Smooth muscle cell (in vitro differentiated cells): ENCODE results near the gene VAC14. TPM values are rescaled to one million over a fixed set of nuclear protein-coding genes. Genes with fewer than 3 reads are reported as not detected.

Experiments
- DNase-seq: peaks from one replicate; lab custom pipeline; 2025; ENCODE audit not compliant: unreplicated experiment; lab: John Stamatoyannopoulos, UW
- H2AFZ ChIP-seq: fragments of 200-600 bp; sonication (generic); 2 replicates; pipeline ENCODE4 v1.6.0; 2016; ENCODE audit warnings: antibody characterized with exemption, low read depth, mild to moderate bottlenecking
- H3F3A ChIP-seq: fragments of 200-600 bp; sonication (generic); 2 replicates; pipeline ENCODE4 v1.6.0; 2017; ENCODE audit warnings: antibody characterized with exemption, low read depth
- H3K27ac ChIP-seq: fragments of 200-600 bp; sonication (generic); 2 replicates; pipeline ENCODE4 v1.5.1; 2016; ENCODE audit warnings: low read depth, mild to moderate bottlenecking
- H3K27me3 ChIP-seq: fragments of 200-600 bp; sonication (generic); 2 replicates; pipeline ENCODE4 v1.6.1; 2016; ENCODE audit warnings: low read depth, mild to moderate bottlenecking
- H3K36me3 ChIP-seq: fragments of 200-600 bp; sonication (generic); 2 replicates; pipeline ENCODE4 v1.5.1; 2016; ENCODE audit warnings: low read depth
- H3K4me1 ChIP-seq: fragments of 200-600 bp; sonication (generic); 2 replicates; pipeline ENCODE4 v1.5.1; 2016; ENCODE audit warnings: low read depth
- H3K4me2 ChIP-seq: fragments of 200-600 bp; sonication (generic); 2 replicates; pipeline ENCODE4 v1.6.0; 2016; ENCODE audit warnings: mild to moderate bottlenecking
- H3K4me3 ChIP-seq: fragments of 200-600 bp; sonication (generic); 2 replicates; pipeline ENCODE4 v1.5.1; 2016; ENCODE audit warnings: mild to moderate bottlenecking
- H3K79me2 ChIP-seq: fragments of 200-600 bp; sonication (generic); 2 replicates; pipeline ENCODE4 v1.6.0; 2016; ENCODE audit warnings: low read depth, mild to moderate bottlenecking
- H3K9ac ChIP-seq: fragments of 200-600 bp; sonication (generic); 2 replicates; pipeline ENCODE4 v1.6.0; 2016; ENCODE audit warnings: low read depth
- H3K9me3 ChIP-seq: fragments of 200-600 bp; sonication (generic); replicated peaks from 2 replicates; pipeline ENCODE4 v1.5.1; 2016; ENCODE audit warnings: low read depth
- H4K20me1 ChIP-seq: fragments of 200-600 bp; sonication (generic); 2 replicates; pipeline ENCODE4 v1.6.0; 2016; ENCODE audit warnings: low read depth
- CTCF ChIP-seq: fragments of 200-600 bp; sonication (generic); IDR thresholded peaks from 2 replicates; pipeline ENCODE4 v1.5.1; 2017; ENCODE audit warnings: borderline replicate concordance, mild to moderate bottlenecking, antibody characterized with exemption; ENCODE audit not compliant: insufficient read depth, poor library complexity, severe bottlenecking
- WGBS: methylation state at CpG from one replicate; pipeline ENCODE4 v1.1.7; 2016; ENCODE audit warnings: low lambda C conversion rate; 5-methylcytosine and 5-hydroxymethylcytosine counted together
- polyA plus RNA-seq: library from polyadenylated mRNA; unstranded; fragments of >200 nt; fragmentation: Nextera tagmentation; extraction: Ambion mirVana; gene quantifications from 2 replicates; pipeline ENCODE4 v1.2.1, GENCODE V29; 2016
- total RNA-seq: library from RNA; depleted of rRNA; stranded (reverse); fragments of >200 nt; gene quantifications from 2 replicates; pipeline ENCODE4 v1.2.3, GENCODE V29; 2014

VAC14 gene
- total and polyA plus RNA-seq, 2 experiments from 2014 or later, result 27.9 to 52.3 TPM

GRCh38 chr16:70751593-70751992 lies 49.4 kb downstream of the VAC14 start:
- H3K4me3 ChIP-seq, result no peak overlapping the region
- H3K36me3 ChIP-seq, result no peaks in the 10 kb centered on the region
- no peak overlapping the region for H3K9ac ChIP-seq
- no peak overlapping the region for H3K4me2 ChIP-seq
- TF ChIP-seq CTCF, result no peak
- H2AFZ ChIP-seq, result no peak overlapping the region
- no peaks in the 10 kb centered on the region for H3K79me2 ChIP-seq
- WGBS, result 97% methylated on average over 7 of the region's 7 CpGs
- no peaks in the 10 kb centered on the region for H3K27me3 ChIP-seq
- no peaks in the 10 kb centered on the region for H3F3A ChIP-seq
- no peaks in the 10 kb centered on the region for H4K20me1 ChIP-seq
- no peaks in the 10 kb centered on the region for H3K4me1 ChIP-seq
- H3K9me3 ChIP-seq, result no peaks in the 10 kb centered on the region
- H3K27ac ChIP-seq, result no peak overlapping the region
- DNase-seq, result no peak

GRCh38 chr16:70750893-70751467 lies 50.0 kb downstream of the VAC14 start:
- Histone ChIP-seq H3K9ac (no peak overlapping the region), H3K36me3 (no peaks in the 10 kb centered on the region), H3K9me3 (no peaks in the 10 kb centered on the region), H3K4me2 (no peak overlapping the region), H3K4me3 (no peak overlapping the region), H3K4me1 (no peaks in the 10 kb centered on the region), H3K27me3 (no peaks in the 10 kb centered on the region), H2AFZ (no peak overlapping the region), H3K27ac (no peak overlapping the region), H4K20me1 (no peaks in the 10 kb centered on the region), H3K79me2 (no peaks in the 10 kb centered on the region), H3F3A (no peaks in the 10 kb centered on the region)
- WGBS, result 80% methylated on average over 13 of the region's 13 CpGs
- no peak for DNase-seq
- no peak for TF ChIP-seq CTCF

GRCh38 chr16:70749681-70750601 lies 51.0 kb downstream of the VAC14 start:
- Histone ChIP-seq H3K4me2 (no peak overlapping the region), H2AFZ (no peak overlapping the region), H3K79me2 (no peaks in the 10 kb centered on the region), H3K27ac (no peak overlapping the region), H3K27me3 (no peaks in the 10 kb centered on the region), H3K4me1 (no peaks in the 10 kb centered on the region), H3K9ac (no peak overlapping the region), H4K20me1 (no peaks in the 10 kb centered on the region), H3K4me3 (no peak overlapping the region), H3K36me3 (no peaks in the 10 kb centered on the region), H3F3A (no peaks in the 10 kb centered on the region), H3K9me3 (no peaks in the 10 kb centered on the region)
- WGBS, result 90% methylated on average over 16 of the region's 16 CpGs
- TF ChIP-seq CTCF, result no peak
- no peak for DNase-seq
